Stimulated activated naive CD8-positive, alpha-beta T cell treated with anti-CD3 and anti-CD28 coated beads, Interleukin-15, amount 100 ng/mL, for 72 hours (primary cell): Measurements from ENCODE around the gene NOP14.
"Not testable (repeated sequence)": the region's sequence is repeated elsewhere in the genome, so short reads cannot be mapped to it uniquely, and the experiment has no call there.

Experiments
- ATAC-seq: fragments of 150-1000 bp; cut with Tn5 transposase; 2 replicates; pipeline ENCODE4 v1.10.0; 2021; ENCODE audit warnings: mild to moderate bottlenecking, moderate library complexity
- DNase-seq, 2 donors: peaks; one replicate each; pipeline ENCODE4 v3.0.0; 2021 to 2022
- H3K27ac Mint-ChIP-seq, 2 donors: one replicate each; pipeline ENCODE4 v1.8.0; 2022; ENCODE audit warnings: mild to moderate bottlenecking in 2 of 2, mixed read lengths in 2 of 2, moderate library complexity in 2 of 2
- H3K27me3 Mint-ChIP-seq: one replicate; pipeline ENCODE4 v1.8.0; 2022; ENCODE audit warnings: mixed read lengths
- H3K4me1 Mint-ChIP-seq: one replicate; pipeline ENCODE4 v1.8.0; 2022; ENCODE audit warnings: mild to moderate bottlenecking, mixed read lengths
- H3K4me3 Mint-ChIP-seq, 2 donors: one replicate each; pipeline ENCODE4 v1.8.0; 2022; ENCODE audit warnings: mild to moderate bottlenecking in 2 of 2, mixed read lengths in 2 of 2, moderate library complexity in 1 of 2
- H3K9me3 Mint-ChIP-seq, 2 donors: one replicate each; pipeline ENCODE4 v1.8.0; 2022; ENCODE audit warnings: mixed read lengths in 2 of 2

The NOP14 gene

GRCh38 chr4:2968381-2968780, 5.2 kb upstream of the NOP14 start:
- DNase-seq: no peak

GRCh38 chr4:2965262-2965661, 2.1 kb upstream of the NOP14 start:
- H3K9me3 Mint-ChIP-seq: no peaks in the 10 kb centered on the region
- H3K4me1 Mint-ChIP-seq: peaks cover 32% of the 10 kb centered on the region
- ATAC-seq: no peak
- H3K27me3 Mint-ChIP-seq: no peaks in the 10 kb centered on the region
- H3K27ac Mint-ChIP-seq: no peak overlapping the region
- H3K4me3 Mint-ChIP-seq: peak overlapping the region in 1 of 2 donors; percentile 2
- no peak for DNase-seq

More at GRCh38 chr4:2968381-2968780, 5.2 kb upstream of the NOP14 start:
- ATAC-seq: no peak
- Mint-ChIP-seq H3K4me1 (peaks cover 17% of the 10 kb centered on the region), H3K27ac (no peak overlapping the region), H3K4me3 (no peak overlapping the region), H3K9me3 (no peaks in the 10 kb centered on the region), H3K27me3 (no peaks in the 10 kb centered on the region)

- DNase-seq (no peak), ATAC-seq (no peak)
- peak overlapping the region; percentile 86 to 88 for H3K4me3 Mint-ChIP-seq
- H3K27me3 Mint-ChIP-seq: no peaks in the 10 kb centered on the region
- no peaks in the 10 kb centered on the region for H3K9me3 Mint-ChIP-seq
- peaks cover 37% of the 10 kb centered on the region for H3K4me1 Mint-ChIP-seq
- peak overlapping the region in 1 of 2 donors; percentile 95 for H3K27ac Mint-ChIP-seq
Observed at GRCh38 chr4:2964706-2965258, 1.6 kb upstream of the NOP14 start.

GRCh38 chr4:2963966-2964471, 813 bp upstream of the NOP14 start:
- no peaks in the 10 kb centered on the region for H3K27me3 Mint-ChIP-seq
- no peaks in the 10 kb centered on the region for H3K9me3 Mint-ChIP-seq

GRCh38 chr4:2962614-2963174, 512 bp downstream of the NOP14 start:
- DNase-seq: peak in 1 of 2 donors; percentile 66
- H3K27ac Mint-ChIP-seq: peak overlapping the region; percentile 96 to 97
- peak overlapping the region; percentile 86 to 88 for H3K4me3 Mint-ChIP-seq
- H3K9me3 Mint-ChIP-seq: no peaks in the 10 kb centered on the region
- H3K27me3 Mint-ChIP-seq: no peaks in the 10 kb centered on the region
- H3K4me1 Mint-ChIP-seq: peaks cover 57% of the 10 kb centered on the region
- peak; percentile 38 for ATAC-seq

More at GRCh38 chr4:2963966-2964471, 813 bp upstream of the NOP14 start:
- DNase-seq (no peak), ATAC-seq (peak; percentile 29)
- H3K4me3 Mint-ChIP-seq: peak overlapping the region; percentile 86 to 88
- H3K27ac Mint-ChIP-seq: peak overlapping the region in 1 of 2 donors; percentile 95
- peaks cover 44% of the 10 kb centered on the region for H3K4me1 Mint-ChIP-seq

GRCh38 chr4:2961811-2962441, 1.3 kb downstream of the NOP14 start:
- H3K27ac Mint-ChIP-seq: peak overlapping the region; percentile 96 to 97
- H3K4me3 Mint-ChIP-seq: peak overlapping the region; percentile 86 to 88
- peak; percentile 58 to 74 for DNase-seq
- peaks cover 63% of the 10 kb centered on the region for H3K4me1 Mint-ChIP-seq
- ATAC-seq: peak; percentile 65
- no peaks in the 10 kb centered on the region for H3K9me3 Mint-ChIP-seq
- H3K27me3 Mint-ChIP-seq: no peaks in the 10 kb centered on the region

DNA sequence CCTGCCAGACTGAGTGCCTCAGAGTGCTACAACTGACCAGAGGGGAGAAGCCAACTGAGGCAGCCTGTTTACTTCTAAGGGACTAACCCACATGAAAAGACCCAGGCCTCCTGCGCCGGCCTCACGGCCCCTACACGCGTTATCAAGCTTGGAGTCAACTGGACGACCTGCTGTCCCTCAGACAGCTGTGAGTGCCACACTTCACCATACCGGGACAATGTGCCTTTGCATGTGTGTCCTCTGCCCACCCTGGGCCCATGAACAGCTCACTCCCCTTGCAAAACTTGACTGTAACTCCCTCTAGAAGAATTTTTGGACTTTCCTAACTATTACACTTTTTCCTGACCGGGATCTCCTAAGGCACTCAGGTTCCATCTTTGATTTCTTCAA, 1.8 kb downstream of the NOP14 start:
- H3K4me1 Mint-ChIP-seq: peaks cover 67% of the 10 kb centered on the region

GRCh38 chr4:2960450-2960849, 2.8 kb downstream of the NOP14 start:
- DNase-seq, H3K9me3 Mint-ChIP-seq, H3K27me3 Mint-ChIP-seq, ATAC-seq: not testable (repeated sequence)
- Mint-ChIP-seq H3K4me1 (peaks cover 73% of the 10 kb centered on the region), H3K27ac (peak overlapping the region in 1 of 2 donors; percentile 63), H3K4me3 (peak overlapping the region; percentile 21 to 62)

More for the DNA sequence above, 1.8 kb downstream of the NOP14 start:
- Mint-ChIP-seq H3K9me3 (no peaks in the 10 kb centered on the region), H3K27ac (peak overlapping the region in 1 of 2 donors; percentile 81), H3K27me3 (no peaks in the 10 kb centered on the region), H3K4me3 (peak overlapping the region; percentile 86 to 88)
- ATAC-seq (peak; percentile 22), DNase-seq (peak in 1 of 2 donors; percentile 55)

DNA sequence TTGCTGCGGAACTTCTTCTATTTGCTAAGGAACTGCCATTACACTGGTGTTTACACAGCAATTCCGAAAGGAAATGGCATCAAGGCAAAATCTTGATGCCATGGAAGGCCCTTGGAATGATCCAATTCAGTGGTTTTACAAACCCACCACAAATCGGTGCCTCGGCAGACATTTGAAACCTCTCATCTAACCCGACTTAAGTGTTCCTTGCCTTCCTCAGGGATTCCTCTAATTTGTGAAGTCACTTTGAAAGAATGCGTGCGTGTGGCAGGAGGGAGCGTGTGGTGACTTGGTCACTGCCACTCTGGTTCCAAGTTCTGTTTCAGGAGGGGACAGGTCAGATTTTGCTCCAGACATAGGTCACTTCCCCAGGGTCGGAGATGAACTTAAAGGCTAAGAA, 4.8 kb downstream of the NOP14 start:
- peak overlapping the region; percentile 42 to 75 for H3K27ac Mint-ChIP-seq
- H3K4me1 Mint-ChIP-seq: peaks cover 74% of the 10 kb centered on the region
- no peaks in the 10 kb centered on the region for H3K27me3 Mint-ChIP-seq
- DNase-seq: no peak
- no peak for ATAC-seq
- H3K9me3 Mint-ChIP-seq: no peaks in the 10 kb centered on the region
- H3K4me3 Mint-ChIP-seq: no peak overlapping the region

DNA sequence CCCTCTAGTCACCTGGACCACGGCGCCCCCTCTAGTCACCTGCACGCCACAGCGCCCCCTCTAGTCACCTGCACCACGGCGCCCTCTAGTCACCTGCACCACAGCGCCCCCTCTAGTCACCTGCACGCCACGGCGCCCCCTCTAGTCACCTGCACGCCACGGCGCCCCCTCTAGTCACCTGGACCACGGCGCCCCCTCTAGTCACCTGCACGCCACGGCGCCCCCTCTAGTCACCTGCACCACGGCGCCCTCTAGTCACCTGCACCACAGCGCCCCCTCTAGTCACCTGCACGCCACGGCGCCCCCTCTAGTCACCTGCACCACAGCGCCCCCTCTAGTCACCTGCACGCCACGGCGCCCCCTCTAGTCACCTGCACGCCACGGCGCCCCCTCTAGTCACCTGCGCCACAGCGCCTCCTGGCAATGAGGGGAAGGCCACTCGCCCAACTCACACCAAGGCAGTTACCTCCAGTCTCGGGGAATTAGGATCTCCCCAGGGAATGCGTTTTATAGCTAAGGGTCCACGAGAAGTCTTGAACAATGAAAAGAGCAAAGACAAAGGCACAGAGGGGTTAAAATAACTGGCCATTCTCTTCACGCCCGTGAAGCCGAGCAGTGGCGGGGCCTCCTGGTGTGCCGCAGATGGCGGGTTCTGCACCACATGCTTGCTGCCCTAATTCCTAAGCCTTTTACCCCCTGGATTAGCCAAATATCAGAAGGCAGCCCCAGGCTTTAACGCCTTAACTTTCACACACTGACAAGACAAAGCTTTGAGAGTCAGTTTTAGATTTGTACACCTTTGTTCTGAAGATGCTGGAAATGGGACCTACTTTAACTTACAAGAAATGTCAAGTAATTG, 7.8 kb downstream of the NOP14 start:
- not testable (repeated sequence) for H3K27me3 Mint-ChIP-seq, ATAC-seq, DNase-seq, H3K9me3 Mint-ChIP-seq
- Mint-ChIP-seq H3K4me3 (peak overlapping the region; percentile 31 to 65), H3K4me1 (peaks cover 66% of the 10 kb centered on the region), H3K27ac (peak overlapping the region in 1 of 2 donors; percentile 72)

- no peaks in the 10 kb centered on the region for H3K9me3 Mint-ChIP-seq
- peak overlapping the region; percentile 94 to 97 for H3K27ac Mint-ChIP-seq
- H3K4me1 Mint-ChIP-seq: peaks cover 58% of the 10 kb centered on the region
- ATAC-seq (peak; percentile 93), DNase-seq (peak; percentile 61 to 91)
- H3K4me3 Mint-ChIP-seq: peak overlapping the region; percentile 3 to 57
- H3K27me3 Mint-ChIP-seq: no peaks in the 10 kb centered on the region
Observed at GRCh38 chr4:2954358-2955185, 8.6 kb downstream of the NOP14 start.

- peak overlapping the region; percentile 15 to 65 for H3K27ac Mint-ChIP-seq
- H3K9me3 Mint-ChIP-seq: no peaks in the 10 kb centered on the region
- H3K4me3 Mint-ChIP-seq: peak overlapping the region in 1 of 2 donors; percentile 10
- peaks cover 47% of the 10 kb centered on the region for H3K4me1 Mint-ChIP-seq
- ATAC-seq (no peak), DNase-seq (no peak)
- H3K27me3 Mint-ChIP-seq: no peaks in the 10 kb centered on the region
Observed at GRCh38 chr4:2953496-2953895, 9.7 kb downstream of the NOP14 start.

GRCh38 chr4:2950221-2950989, 12.8 kb downstream of the NOP14 start:
- no peaks in the 10 kb centered on the region for H3K9me3 Mint-ChIP-seq
- no peak for DNase-seq
- H3K4me3 Mint-ChIP-seq: peak overlapping the region in 1 of 2 donors; percentile 41
- H3K27me3 Mint-ChIP-seq: no peaks in the 10 kb centered on the region
- ATAC-seq: no peak
- peaks cover 21% of the 10 kb centered on the region for H3K4me1 Mint-ChIP-seq
- H3K27ac Mint-ChIP-seq: peak overlapping the region in 1 of 2 donors; percentile 44

DNA sequence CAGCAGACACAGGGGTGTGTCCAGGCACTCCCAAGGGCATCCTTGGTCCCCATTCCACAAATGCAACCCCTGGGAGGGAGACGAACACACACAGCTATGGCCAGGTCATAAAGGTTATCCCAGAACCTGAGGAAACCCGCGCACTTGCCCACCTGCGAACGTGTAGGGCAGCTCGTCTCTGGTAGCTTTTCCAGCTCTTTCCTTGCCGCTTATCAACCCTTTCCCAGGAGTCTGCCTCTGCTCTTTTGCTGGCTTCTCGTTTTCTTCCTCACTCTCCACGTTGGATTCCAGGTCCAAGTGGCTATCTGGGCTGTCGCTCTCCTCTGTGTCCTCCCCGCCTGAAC, 13.5 kb downstream of the NOP14 start:
- no peak overlapping the region for H3K4me3 Mint-ChIP-seq
- peak overlapping the region; percentile 44 to 66 for H3K27ac Mint-ChIP-seq
- ATAC-seq (no peak), DNase-seq (no peak)
- H3K9me3 Mint-ChIP-seq: no peaks in the 10 kb centered on the region
- peaks cover 15% of the 10 kb centered on the region for H3K4me1 Mint-ChIP-seq
- H3K27me3 Mint-ChIP-seq: no peaks in the 10 kb centered on the region
